Umbilical cord (tissue), 2 donors: Measurements from ENCODE around the gene SLC25A48. TPM values are rescaled to one million over a fixed set of nuclear protein-coding genes. Genes with fewer than 3 reads are reported as not detected.
A peak's percentile ranks its signal among the peaks of the same experiment; 100 is the strongest.

Experiments
- DNase-seq: peaks from one replicate; pipeline ENCODE4 v3.0.0-alpha.2; 2015; ENCODE audit warnings: low spot score
- total RNA-seq: library from RNA; depleted of rRNA; stranded (reverse); fragments of >200 nt; gene quantifications from one replicate; pipeline ENCODE4 v1.2.3, GENCODE V29; 2014; ENCODE audit warnings: low replicate concordance; ENCODE audit not compliant: insufficient read depth

SLC25A48 gene
- total RNA-seq, 1 donor from 2014 or later = 2.6 TPM

GRCh38 chr5:135920199-135920598, 85.7 kb downstream of the SLC25A48 start:
- no peak for DNase-seq

- peak; percentile 84 for DNase-seq
These were observed 86.9 kb downstream of the SLC25A48 start for GRCh38 chr5:135921388-135921787.

GRCh38 chr5:135930029-135930948, 95.8 kb downstream of the SLC25A48 start:
- no peak for DNase-seq

GRCh38 chr5:135930949-135931295, 96.5 kb downstream of the SLC25A48 start:
- DNase-seq = no peak

- DNase-seq = peak; percentile 72
These were observed 100.5 kb downstream of the SLC25A48 start for GRCh38 chr5:135934939-135935338.

- DNase-seq = no peak
These were observed 102.9 kb downstream of the SLC25A48 start for GRCh38 chr5:135937245-135937911.

Other genes with a start within 250 kb of the SLC25A48 start
- not detected for gene IL9, start 61.2 kb downstream of the SLC25A48 start, total RNA-seq
- gene LECT2, start 120.3 kb downstream of the SLC25A48 start, total RNA-seq = not detected
- 1,115 TPM for gene TGFBI, start 194.3 kb downstream of the SLC25A48 start, total RNA-seq